PC-9 (cell line): ENCODE results near the gene BCO1.

Experiments
- CTCF ChIP-seq: fragments of 200-600 bp; sonication (generic); conservative IDR thresholded peaks from 2 replicates; pipeline ENCODE4 v1.6.1; 2017; ENCODE audit warnings: mixed run types, antibody characterized with exemption, mild to moderate bottlenecking, moderate library complexity
- EZH2 ChIP-seq: fragments of 200-600 bp; sonication (generic); IDR thresholded peaks from 2 replicates; pipeline ENCODE4 v1.8.0; 2017; ENCODE audit warnings: antibody characterized with exemption, low read depth

GRCh38 chr16:81286190-81286589 is 47.7 kb downstream of the BCO1 start:
- TF ChIP-seq EZH2 (no peak), CTCF (no peak)
